ENCODE results near the gene TMEM131. TPM values are rescaled to one million over a fixed set of nuclear protein-coding genes. Genes with fewer than 3 reads are reported as not detected.

TMEM131 gene
- total and polyA plus RNA-seq, 10 of the 15 experiments (the other 5 are each of a cell fraction or from before 2014, with no cell fraction given) = 6.0 to 48.2 (median 23.2) TPM

GRCh38 chr2:97740590-97741182 lies 255.1 kb downstream of the TMEM131 start:
- Histone ChIP-seq H3K9me3 (replicated peaks; ENCODE audit: control insufficient read depth, insufficient read depth, low read length) (no peaks in the 10 kb centered on the region), H3K36me3 (ENCODE audit: control insufficient read depth in 2 of 2, insufficient read depth in 2 of 2, low read length in 1 of 2) (no peaks in the 10 kb centered on the region), H3K9ac (ENCODE audit: control insufficient read depth, insufficient read depth, low read length) (no peak overlapping the region), H3K4me3 (no peak overlapping the region), H3K4me1 (ENCODE audit: control insufficient read depth, insufficient read depth, low read length) (peaks cover 7% of the 10 kb centered on the region), H3K79me2 (ENCODE audit: control insufficient read depth, insufficient read depth, low read length) (no peaks in the 10 kb centered on the region), H3K4me2 (ENCODE audit: control insufficient read depth, insufficient read depth) (no peak overlapping the region; the same call in 1 of the 2 replicates), H4K20me1 (ENCODE audit: control insufficient read depth, insufficient read depth) (no peaks in the 10 kb centered on the region), H2AFZ (ENCODE audit: control insufficient read depth, low read depth, low read length) (no peak overlapping the region), H3K27ac (ENCODE audit: control insufficient read depth, insufficient read depth) (no peak overlapping the region), H3K27me3 (replicated peaks in 1 of 2; ENCODE audit: control insufficient read depth in 2 of 2, insufficient read depth in 2 of 2, low read length in 1 of 2) (no peaks in the 10 kb centered on the region)
- FAIRE-seq (peak; percentile 91), ATAC-seq (peak; percentile 78), DNase-seq (ENCODE audit: low read depth, low spot score) (no peak)
- no TSS peak for BruUV-seq (replicated peaks)
- ChIA-PET CTCF (interaction anchor here (0.6 to 4.7 kb wide), 35 partner anchors 11 to 671 kb away, joined by 3 to 39 read pairs (median 4); partner anchors contain the start of gene ZAP70), SMC1A (ENCODE audit: uncharacterized antibody, unreplicated experiment) (interaction anchor here (0.9 to 2.8 kb wide), 13 partner anchors 10 to 644 kb away, joined by 3 to 17 read pairs (median 5); no protein-coding TSS in a partner anchor), RAD21 (ENCODE audit: unreplicated experiment) (interaction anchor here (0.8 to 2.7 kb wide), 6 partner anchors 12 to 644 kb away, joined by 3 to 22 read pairs (median 4); no protein-coding TSS in a partner anchor), POLR2A (no interaction called here)
- in situ Hi-C loops (cut with MboI) = no loop called here
- intact Hi-C loops (cut with micrococcal nuclease; ENCODE audit: unreplicated experiment) = loop anchor here (1.0 to 2.0 kb wide), 2 partner anchors 528 to 645 kb away; no protein-coding TSS in a partner anchor
- 39% methylated on average over 19 of the region's 19 CpGs for WGBS (ENCODE audit: insufficient coverage, insufficient replicate concordance, low lambda C conversion rate, missing lambda C conversion rate)
- peak; percentile 92 for TF ChIP-seq NR2F1 (conservative IDR thresholded peaks at IDR 0.05)
- TF ChIP-seq ASH2L (IDR thresholded peaks at IDR 0.05; ENCODE audit: borderline replicate concordance, low read depth) = no peak
- TF ChIP-seq SMAD5 (IDR thresholded peaks at IDR 0.05; ENCODE audit: low read depth) = no peak
- TF ChIP-seq CHD1 (IDR thresholded peaks at IDR 0.05; ENCODE audit: low read depth, low read length) = no peak
- TF ChIP-seq, protein P1, sequence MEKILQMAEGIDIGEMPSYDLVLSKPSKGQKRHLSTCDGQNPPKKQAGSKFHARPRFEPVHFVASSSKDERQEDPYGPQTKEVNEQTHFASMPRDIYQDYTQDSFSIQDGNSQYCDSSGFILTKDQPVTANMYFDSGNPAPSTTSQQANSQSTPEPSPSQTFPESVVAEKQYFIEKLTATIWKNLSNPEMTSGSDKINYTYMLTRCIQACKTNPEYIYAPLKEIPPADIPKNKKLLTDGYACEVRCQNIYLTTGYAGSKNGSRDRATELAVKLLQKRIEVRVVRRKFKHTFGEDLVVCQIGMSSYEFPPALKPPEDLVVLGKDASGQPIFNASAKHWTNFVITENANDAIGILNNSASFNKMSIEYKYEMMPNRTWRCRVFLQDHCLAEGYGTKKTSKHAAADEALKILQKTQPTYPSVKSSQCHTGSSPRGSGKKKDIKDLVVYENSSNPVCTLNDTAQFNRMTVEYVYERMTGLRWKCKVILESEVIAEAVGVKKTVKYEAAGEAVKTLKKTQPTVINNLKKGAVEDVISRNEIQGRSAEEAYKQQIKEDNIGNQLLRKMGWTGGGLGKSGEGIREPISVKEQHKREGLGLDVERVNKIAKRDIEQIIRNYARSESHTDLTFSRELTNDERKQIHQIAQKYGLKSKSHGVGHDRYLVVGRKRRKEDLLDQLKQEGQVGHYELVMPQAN (conservative IDR thresholded peaks at IDR 0.05) = no peak
- TF ChIP-seq KAT2A (conservative IDR thresholded peaks at IDR 0.05; ENCODE audit: control insufficient read depth, low read depth, low read length) = no peak
- TF ChIP-seq TCF3 (IDR thresholded peaks at IDR 0.05; ENCODE audit: borderline replicate concordance, insufficient read depth, low read depth, low read length) = peak; percentile 91
- TF ChIP-seq HDAC2 (IDR thresholded peaks at IDR 0.05) = no peak
- no peak for TF ChIP-seq STAT3 (IDR thresholded peaks at IDR 0.05; ENCODE audit: low read depth, low read length)
- TF ChIP-seq TCF12 (IDR thresholded peaks at IDR 0.05; ENCODE audit: low read depth, low read length) = peak; percentile 80
- TF ChIP-seq, protein P2, sequence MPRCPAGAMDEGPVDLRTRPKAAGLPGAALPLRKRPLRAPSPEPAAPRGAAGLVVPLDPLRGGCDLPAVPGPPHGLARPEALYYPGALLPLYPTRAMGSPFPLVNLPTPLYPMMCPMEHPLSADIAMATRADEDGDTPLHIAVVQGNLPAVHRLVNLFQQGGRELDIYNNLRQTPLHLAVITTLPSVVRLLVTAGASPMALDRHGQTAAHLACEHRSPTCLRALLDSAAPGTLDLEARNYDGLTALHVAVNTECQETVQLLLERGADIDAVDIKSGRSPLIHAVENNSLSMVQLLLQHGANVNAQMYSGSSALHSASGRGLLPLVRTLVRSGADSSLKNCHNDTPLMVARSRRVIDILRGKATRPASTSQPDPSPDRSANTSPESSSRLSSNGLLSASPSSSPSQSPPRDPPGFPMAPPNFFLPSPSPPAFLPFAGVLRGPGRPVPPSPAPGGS (IDR thresholded peaks at IDR 0.05; ENCODE audit: borderline replicate concordance, insufficient read depth, low read depth, low read length, poor library complexity, severe bottlenecking) = no peak
- peak; percentile 59 for TF ChIP-seq RAD21 (IDR thresholded peaks at IDR 0.05; ENCODE audit: insufficient read depth, low read depth, low read length)
- TF ChIP-seq SMARCA5 (IDR thresholded peaks at IDR 0.05) = no peak
- TF ChIP-seq MAX (IDR thresholded peaks at IDR 0.05; ENCODE audit: low read depth, low read length) = no peak
- TF ChIP-seq SPI1 (IDR thresholded peaks at IDR 0.05; ENCODE audit: borderline replicate concordance, insufficient read depth, low read depth, low read length) = peak; percentile 23; the same call in 1 of the 2 replicates
- TF ChIP-seq, protein P3, sequence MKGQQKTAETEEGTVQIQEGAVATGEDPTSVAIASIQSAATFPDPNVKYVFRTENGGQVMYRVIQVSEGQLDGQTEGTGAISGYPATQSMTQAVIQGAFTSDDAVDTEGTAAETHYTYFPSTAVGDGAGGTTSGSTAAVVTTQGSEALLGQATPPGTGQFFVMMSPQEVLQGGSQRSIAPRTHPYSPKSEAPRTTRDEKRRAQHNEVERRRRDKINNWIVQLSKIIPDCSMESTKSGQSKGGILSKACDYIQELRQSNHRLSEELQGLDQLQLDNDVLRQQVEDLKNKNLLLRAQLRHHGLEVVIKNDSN (IDR thresholded peaks at IDR 0.05; ENCODE audit: borderline replicate concordance, extremely low read length, insufficient read depth, low read depth, low read length) = no peak
- TF ChIP-seq EED (IDR thresholded peaks at IDR 0.05; ENCODE audit: low read depth) = no peak
- TF ChIP-seq RB1 (IDR thresholded peaks at IDR 0.05; ENCODE audit: borderline replicate concordance) = 0 out of 2 replicates have a peak, but pooled peaks have one; percentile 40
- TF ChIP-seq FOS (IDR thresholded peaks at IDR 0.05; ENCODE audit: borderline replicate concordance, extremely low read depth, insufficient read length) = no peak

All from GM12878 (cell line).